CD4-positive, alpha-beta T cell treated with Interleukin-15 for 4 hours (primary cell): ENCODE results near the gene SLC17A7.

Experiments used
- DNase-seq: peaks from one replicate; pipeline ENCODE4 v3.0.0-alpha.2; 2020; ENCODE audit warnings: low spot score

SLC17A7 gene

GRCh38 chr19:49427339-49427738, 14.0 kb downstream of the SLC17A7 start:
- DNase-seq = no peak

- DNase-seq = no peak
These were observed 15.3 kb downstream of the SLC17A7 start for GRCh38 chr19:49425922-49426592.

DNA sequence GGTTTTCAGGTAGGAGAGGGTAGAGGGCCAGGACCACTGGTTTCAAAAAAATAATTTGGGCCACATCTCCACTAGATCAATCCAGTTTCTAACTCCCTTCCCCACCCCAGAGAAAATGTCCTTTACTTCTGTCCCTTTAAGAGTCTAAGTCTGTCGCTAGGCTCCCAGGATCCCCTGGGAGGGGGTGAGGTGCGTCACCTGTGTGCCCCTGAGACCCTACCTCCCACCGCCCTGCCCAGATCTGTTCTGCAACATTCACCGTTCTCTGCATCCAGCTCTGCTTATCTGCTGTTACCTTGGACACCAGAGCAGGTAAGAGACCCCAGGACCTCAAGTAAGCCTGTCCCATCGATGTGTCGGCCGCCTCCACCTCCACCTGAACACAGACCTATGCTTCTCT, 16.1 kb downstream of the SLC17A7 start, which contains the start of gene GFY:
TSS of gene GFY (plus strand) at position 211 of the 400 bp plus-strand sequence. CDS start 1,043 bp downstream, outside the sequence.
- no peak for DNase-seq

GRCh38 chr19:49423985-49424303, 17.4 kb downstream of the SLC17A7 start:
- peak; percentile 20 for DNase-seq

- no peak for DNase-seq
These were observed 18.0 kb downstream of the SLC17A7 start, which contains the start of gene PTH2 for GRCh38 chr19:49423071-49423984. PTH2 (minus strand) TSS chr19:49423441; CDS start chr19:49423339, 102 bp downstream.

DNA sequence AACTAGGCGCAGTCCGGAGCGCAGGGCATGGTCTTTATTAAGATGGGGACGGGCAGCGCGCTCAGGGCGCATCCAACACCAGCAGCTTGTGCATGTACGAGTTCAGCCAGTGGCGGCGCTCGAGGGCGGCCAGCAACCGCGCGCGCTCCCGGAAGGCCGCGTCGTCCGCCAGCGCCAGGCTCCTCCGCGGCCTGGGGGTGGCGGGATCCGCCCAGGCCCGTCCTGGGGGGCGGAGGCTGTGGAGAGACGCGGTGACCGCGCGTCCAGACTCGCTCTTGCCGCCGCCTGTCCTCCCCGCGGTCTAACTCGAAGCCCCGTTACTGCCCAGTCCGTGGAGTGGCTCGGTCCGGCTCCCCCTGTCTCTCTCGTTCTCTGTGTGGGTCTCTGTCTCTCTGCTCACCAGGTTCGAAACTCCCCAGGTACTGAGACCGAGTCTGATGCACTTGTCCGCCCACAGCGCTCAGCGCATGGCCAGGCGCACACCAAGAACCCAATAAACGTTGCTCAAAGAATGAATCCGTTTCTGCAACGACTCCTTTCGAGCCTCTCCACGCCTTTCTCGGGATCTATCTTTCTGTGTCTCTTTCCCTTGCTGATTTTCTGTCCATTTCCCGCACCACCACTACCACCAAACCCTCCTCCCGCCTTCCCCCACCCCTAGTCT, 18.8 kb downstream of the SLC17A7 start:
- DNase-seq = peak; percentile 38

GRCh38 chr19:49421878-49422202, 19.5 kb downstream of the SLC17A7 start:
- DNase-seq = no peak

DNA sequence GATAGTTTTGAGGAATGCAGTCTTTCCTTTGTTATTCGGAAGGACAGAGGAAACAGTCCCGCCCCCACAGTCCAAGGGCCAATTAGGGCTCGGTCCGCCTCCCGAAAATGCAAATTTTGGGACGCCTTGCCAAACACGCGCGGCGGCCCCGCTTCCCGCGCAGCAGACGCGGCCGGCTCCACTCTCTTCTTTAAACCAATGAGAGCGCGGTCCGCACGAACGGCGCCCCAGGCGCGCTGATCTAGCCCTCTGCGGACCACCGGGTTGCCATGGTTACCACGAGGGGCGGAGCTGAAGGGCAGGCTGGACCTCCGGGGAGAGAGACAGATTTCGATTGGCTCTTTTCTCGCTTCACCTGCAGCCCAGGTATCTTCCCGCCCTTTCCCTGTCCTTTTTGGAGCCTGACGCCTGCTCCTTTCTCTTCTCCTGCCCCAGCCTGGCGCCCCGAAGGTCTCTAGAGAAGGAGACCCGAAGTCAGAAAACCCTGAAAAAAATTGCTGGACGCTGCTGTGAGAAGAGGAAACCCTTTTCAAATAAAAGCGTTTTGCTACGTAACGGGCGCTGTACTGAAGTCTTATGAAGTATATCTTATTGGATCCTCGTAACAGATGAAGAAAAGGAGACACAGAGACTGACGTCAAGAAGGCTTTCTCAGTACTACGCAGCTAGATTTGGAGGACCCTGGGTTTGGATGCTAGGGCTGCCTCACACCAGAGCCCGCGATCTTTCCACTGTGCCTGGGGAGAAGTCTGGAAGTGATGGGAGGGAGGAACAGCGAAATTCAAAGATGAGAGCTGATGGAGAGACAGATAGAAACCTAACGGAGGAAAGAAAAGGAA, 20.1 kb downstream of the SLC17A7 start:
- peak; percentile 28 for DNase-seq

DNA sequence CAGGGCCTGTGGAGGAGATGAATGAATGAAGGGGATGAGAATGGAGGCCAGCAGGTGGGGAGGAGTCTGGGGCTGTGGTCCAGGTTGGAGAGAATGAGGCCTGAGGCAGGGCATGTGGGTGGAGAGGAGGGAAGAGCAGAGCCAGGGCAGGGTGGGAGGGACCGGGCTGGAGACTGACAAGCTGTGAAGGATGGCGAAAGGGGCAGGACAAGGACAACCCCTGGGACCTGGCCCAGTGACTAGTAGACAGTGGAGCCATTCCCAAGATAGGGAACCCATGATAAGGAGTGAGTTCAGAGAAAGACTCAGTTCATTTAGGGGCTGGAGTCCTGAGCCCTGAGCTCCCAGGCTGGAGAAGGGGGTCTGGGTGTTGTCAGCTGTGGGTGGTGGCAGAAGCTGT, 21.1 kb downstream of the SLC17A7 start:
- no peak for DNase-seq

DNA sequence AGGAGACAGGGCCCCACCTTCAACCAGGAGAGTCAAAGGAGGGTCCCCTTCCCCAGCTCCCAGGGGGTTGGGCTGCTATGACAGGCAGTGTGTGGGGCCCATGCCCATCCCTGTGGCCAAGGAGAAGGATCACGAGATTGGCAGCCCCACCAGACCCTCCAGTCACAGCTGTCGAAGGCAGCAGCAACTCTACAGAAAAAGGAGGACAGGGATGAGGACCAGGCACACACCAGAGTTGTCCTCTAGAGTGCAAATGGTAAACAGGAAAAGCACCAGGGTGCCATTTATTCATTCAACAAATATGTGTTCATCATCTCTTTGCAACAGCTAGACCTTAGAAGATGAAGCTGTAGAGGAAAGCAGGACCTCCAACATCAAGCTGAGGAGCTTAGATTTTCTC, 22.2 kb downstream of the SLC17A7 start:
- no peak for DNase-seq

DNA sequence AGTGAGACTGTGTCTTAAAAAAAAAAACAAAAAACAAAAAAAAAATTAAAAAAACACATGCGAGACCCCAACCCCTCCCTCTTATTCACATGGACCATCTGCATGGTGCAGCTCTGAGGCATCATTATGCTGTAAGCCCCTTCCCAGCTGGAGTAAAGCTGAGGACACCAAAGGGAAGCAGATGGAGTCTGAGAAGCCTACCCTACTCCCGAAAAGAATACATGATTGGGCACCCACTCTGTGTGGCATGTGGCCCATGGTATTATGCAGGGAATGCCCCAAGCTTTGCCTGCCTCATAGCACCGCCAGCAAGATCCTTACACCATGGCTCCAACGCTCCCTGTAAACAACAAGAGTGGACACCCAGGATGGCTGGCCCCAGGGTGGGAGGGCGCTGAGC, 22.8 kb downstream of the SLC17A7 start:
- DNase-seq = no peak

DNA sequence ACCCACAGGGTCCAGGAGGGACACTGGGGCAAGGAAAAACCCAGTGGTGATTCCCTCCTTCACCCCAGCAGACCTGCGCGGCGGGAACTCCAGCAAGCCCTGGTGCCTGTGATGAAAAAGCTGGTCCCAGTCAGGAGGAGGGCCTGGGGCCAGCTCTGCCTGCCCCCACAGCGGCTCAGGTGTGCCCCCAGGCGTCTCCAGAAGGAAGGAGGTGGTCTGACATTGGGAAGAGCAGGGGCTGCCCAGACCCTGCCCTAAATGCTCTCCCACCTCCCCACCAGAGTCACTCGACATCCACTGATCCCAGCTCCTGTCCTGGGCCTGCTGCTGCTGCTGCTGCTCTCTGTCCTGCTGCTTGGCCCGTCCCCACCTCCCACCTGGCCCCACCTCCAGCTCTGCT, 24.2 kb downstream of the SLC17A7 start:
- no peak for DNase-seq

- DNase-seq = no peak
These were observed 25.5 kb downstream of the SLC17A7 start for GRCh38 chr19:49415810-49416200.

- DNase-seq = no peak
These were observed 26.1 kb downstream of the SLC17A7 start for GRCh38 chr19:49415102-49415809.

GRCh38 chr19:49414256-49414655, 27.1 kb downstream of the SLC17A7 start:
- DNase-seq = no peak

DNA sequence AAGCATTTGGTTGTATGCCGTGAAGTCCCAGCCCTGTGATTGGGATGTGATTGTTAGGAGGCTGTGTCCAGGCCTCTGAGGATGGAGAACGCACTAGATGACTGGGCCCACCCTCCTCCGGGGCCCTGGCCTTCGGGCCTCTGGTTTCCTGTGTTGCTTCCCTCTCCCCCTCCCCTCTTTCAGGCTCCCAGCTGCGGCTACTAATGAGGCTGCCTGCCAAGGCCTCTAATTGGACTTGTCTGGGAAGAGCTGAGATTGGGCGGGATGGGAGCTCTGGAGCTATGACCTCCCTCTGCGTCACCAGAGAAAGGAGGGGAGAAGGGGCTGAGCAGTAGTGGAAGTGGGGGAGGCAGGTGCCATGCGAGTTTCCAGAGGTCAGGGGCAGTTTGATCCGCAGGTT, 28.0 kb downstream of the SLC17A7 start:
- DNase-seq = no peak

GRCh38 chr19:49411681-49412326, 29.5 kb downstream of the SLC17A7 start:
- DNase-seq = no peak

GRCh38 chr19:49409441-49410029, 31.8 kb downstream of the SLC17A7 start:
- peak; percentile 33 for DNase-seq

- DNase-seq = no peak
These were observed 32.4 kb downstream of the SLC17A7 start for GRCh38 chr19:49408816-49409440.

DNA sequence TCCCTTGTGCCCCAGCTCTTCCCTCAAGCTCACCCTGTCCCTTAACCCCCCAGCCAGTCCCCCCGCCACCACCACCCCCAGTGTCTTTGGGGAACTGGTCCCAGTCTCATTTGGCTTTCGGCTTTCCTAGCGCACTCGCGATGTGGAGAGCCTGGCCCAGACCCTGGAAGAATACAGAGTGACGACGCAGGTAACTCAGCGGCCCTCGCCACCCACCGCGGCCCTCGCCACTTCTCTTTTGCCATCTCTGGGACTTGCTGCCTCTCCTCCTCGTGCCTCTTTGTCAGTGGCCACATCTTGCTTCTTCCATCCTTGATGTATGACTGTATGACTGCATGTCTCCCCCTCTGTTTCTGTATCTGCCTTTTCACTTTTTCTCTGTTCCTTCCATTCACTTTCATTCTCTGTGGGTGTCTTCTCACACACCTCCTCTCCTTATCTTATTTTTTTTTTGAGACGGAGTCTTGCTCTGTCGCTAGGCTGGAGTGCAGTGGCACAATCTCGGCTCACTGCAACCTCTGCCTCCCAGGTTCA, 33.8 kb downstream of the SLC17A7 start:
- no peak for DNase-seq
